Stimulated activated CD8-positive, alpha-beta memory T cell treated with anti-CD3 and anti-CD28 coated beads, Interleukin-12 subunit alpha, Interleukin-12 subunit beta, amount 100 ng/mL, for 24 hours (primary cell): ENCODE measurements around the gene FIP1L1.

Experiments
- DNase-seq: peaks from one replicate; pipeline ENCODE4 v3.0.0-alpha.2; 2020; ENCODE audit errors: extremely low read depth

Gene FIP1L1

GRCh38 chr4:53501561-53501960, 124.1 kb downstream of the FIP1L1 start:
- DNase-seq = no peak

GRCh38 chr4:53502094-53502493, 124.7 kb downstream of the FIP1L1 start:
- no peak for DNase-seq

GRCh38 chr4:53505947-53506346, 128.5 kb downstream of the FIP1L1 start:
- no peak for DNase-seq

- DNase-seq = no peak
Observed at GRCh38 chr4:53507058-53507457, 129.6 kb downstream of the FIP1L1 start.

GRCh38 chr4:53507671-53508286, 130.3 kb downstream of the FIP1L1 start:
- no peak for DNase-seq

- DNase-seq = no peak
Observed at GRCh38 chr4:53508446-53508845, 131.0 kb downstream of the FIP1L1 start.

GRCh38 chr4:53510321-53510720, 132.9 kb downstream of the FIP1L1 start:
- no peak for DNase-seq
